Measurements from ENCODE around the gene EGFL8.
A peak's percentile ranks its signal among the peaks of the same experiment; 100 is the strongest.
"Not testable (repeated sequence)": the region's sequence is repeated elsewhere in the genome, so short reads cannot be mapped to it uniquely, and the experiment has no call there.

The EGFL8 gene

DNA sequence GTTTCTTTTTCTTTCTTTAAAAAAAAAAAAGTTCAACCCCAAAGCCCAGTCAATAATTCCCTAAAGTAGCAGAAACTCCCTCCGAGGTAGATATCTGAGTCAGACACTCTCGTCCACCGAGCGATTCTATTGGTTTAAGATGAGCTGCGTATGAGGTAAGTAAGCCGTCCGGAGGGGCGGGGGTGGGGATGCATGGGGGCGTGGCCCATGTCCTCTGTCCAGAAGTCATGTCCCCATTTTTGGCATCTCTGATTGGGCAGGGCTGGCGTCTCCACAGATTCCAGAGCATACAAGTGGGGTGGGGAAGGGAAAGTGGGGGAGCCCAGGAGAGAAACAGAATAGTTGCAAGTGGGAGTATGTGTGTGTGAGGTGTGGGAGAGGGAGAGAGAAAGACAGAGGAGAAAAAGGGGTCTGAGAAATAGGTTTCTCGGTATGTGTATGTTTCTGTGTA lies 21.3 kb downstream of the EGFL8 start:
- DNase-seq, result peak; percentile 51

DNA sequence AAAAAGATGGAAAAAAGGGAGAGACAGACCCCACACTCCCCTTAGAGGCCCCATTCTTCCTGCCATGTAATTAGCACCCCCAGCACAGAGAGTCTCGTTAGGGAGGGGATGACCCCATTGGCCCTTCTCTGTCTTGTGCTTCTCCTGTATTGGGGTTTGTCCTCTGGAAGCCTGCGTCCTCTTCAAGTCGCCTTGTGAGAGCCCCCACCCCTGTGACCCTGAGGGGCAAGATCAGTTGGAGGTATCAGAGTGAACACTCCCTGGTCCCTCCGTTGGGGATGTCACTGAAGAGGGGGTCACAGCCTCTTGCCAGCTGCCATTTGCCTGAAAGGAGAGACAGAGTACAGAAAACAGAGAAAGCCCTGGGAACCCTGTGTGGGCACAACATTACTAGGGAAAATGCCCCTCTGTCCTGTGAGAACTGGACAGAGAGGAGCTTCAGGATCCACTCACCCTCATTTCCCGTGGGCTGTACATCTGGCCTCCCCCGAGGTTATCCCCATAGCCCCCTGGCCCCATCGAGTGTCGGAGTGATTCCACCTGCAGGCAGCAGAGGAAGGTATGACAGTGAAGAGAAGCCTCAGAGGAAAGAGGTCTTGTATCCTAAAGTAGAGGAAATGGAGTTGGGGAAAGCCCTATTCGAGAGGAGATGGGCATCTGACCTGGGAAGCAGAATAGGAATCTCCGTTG lies 21.9 kb downstream of the EGFL8 start:
- DNase-seq, result not testable (repeated sequence)

DNA sequence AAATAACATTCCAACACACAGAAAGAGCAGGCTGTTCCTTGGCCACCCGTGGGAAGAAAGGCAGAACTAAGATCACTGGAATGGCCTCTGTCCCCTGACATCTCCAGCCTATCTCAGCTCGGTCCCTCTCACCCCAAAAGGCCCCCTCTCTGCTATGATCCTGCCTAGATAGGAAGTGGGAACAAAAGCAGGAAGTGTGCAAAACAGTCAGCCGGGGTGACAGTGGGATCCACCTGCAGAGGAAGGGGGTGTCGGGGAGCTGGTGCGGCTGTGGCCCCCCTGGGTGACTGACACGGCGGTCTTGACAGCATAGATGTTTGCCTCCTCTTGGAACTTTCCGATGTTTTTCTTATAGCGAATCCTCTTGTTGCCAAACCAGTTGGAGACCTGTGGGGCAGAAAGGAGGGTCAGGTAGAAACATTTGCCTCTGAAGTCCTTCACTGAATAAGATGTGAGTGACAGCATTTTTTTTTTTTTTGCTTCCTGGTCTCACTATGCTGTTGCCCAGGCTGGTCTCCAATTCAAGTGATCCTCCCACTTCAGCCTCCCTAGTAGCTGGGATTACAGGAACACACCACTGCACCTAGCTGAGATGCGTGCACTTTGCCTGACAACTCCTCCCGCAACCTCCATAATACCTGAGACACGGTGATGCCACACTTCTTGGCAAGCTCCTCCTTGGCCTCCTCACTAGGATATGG lies 22.8 kb downstream of the EGFL8 start:
- no peak for DNase-seq

DNA sequence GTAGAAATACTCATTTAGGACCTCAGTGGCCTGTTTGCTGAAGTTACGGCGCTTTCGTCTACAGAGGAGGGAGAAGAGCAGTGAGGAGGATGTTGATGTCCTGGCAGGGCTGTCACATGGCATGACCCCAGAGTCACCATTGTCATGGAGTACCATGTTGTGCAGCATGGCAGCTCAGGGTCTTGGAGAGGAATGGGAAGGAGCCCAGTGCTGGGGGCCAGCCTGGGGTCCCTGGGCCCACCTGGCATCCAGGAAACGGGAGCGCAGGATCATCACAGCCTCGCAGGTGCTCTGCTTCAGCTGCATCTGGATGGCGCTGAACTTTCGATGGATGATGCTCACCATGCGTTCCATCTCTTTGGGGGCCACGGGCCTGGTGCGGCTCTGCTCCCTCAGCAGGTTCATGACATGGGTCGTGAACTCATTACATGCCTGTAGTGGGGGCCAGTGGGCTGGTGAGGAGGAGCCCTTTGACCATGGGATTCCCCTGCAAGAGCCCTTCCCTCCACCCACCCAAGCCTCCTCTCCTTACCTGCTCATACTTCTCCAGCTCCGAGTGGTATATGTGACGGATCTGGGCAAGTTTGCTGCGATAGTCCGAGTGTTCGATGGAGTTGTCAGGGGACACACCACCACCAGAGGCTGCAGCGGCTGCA lies 23.5 kb downstream of the EGFL8 start:
- not testable (repeated sequence) for DNase-seq

DNA sequence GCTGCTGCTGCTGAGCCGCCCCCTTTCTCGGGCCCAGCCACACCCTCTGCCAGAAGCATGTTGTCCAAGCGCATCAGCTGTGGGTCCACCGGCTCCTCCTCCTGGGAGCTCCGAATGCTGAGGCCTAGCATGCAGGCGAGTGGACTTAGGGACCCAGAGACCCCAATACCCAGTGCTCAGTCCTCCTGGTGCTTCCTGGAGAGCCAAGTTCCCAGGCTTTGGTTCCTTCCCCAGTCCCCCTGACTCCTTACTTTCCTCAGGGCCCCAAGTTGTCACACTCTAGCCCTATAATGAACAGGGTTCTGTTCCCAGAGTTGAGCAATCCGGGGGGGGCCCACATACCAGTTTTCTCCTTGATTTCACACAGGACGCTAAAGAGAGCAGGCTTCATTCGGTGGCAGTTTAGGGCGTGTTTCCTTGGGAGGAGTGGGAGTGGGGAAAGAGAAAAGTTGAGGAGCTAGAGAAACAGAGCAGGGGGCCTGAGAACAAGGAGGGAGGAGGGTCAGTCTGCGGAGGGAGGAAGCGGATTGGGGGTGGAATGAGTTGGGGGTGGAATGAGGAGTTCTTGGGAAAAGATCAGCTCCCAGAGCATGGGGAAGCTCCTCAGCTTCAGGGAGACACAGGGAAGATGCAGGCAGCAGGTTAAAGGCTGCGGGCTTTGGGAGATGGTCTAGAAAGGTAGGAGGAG lies 24.1 kb downstream of the EGFL8 start:
- no peak for DNase-seq

DNA sequence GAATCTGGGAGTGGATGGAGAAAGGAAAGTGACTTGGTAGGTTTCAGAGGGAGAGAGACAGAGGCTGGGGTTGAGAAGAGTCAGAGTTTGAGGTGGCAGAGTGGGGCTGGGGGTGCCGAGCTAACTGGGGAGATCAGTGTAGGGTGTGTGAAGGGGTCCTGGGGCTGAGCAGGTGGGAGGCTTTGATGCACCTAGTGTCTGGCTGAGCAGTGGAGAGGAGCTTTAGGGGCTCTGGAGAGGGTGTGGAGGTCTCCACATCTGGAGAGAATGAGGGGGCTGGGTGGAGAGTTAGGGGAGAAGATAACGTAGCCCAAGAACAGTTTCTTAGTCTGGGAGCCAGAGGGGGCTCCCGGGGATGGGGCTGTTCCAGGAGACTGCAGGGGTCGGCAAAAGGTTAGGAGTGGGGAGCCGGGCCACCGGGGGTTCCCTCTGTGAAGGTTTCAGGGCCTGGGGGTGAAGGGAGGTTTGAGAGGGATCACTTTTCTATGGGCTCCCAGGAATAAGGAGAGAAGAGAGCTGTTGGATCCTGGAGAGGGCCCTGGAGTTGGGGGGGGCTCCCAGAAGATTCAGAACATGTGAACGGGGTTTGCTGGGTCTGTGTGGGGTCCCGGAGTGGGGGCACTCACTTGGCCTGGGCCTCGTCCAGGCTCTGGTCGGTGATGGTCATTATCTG lies 24.8 kb downstream of the EGFL8 start:
- no peak for DNase-seq

DNA sequence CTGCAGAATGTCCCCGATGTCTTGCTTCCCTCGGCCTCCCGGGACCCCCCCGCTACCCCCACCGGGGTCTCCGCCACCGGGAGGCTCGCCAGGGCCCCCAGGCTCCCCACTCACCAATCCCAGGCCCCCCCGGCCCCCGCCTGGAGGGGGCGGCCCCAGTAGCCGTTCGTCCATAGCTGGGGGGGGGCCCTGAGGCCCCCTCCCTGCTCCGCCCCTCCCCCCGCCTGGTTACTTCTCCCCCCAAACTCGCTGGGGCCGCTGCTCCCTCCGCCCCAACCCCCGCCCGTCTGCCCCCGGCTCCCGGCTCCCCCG lies 25.3 kb downstream of the EGFL8 start:
- DNase-seq, result no peak

DNA sequence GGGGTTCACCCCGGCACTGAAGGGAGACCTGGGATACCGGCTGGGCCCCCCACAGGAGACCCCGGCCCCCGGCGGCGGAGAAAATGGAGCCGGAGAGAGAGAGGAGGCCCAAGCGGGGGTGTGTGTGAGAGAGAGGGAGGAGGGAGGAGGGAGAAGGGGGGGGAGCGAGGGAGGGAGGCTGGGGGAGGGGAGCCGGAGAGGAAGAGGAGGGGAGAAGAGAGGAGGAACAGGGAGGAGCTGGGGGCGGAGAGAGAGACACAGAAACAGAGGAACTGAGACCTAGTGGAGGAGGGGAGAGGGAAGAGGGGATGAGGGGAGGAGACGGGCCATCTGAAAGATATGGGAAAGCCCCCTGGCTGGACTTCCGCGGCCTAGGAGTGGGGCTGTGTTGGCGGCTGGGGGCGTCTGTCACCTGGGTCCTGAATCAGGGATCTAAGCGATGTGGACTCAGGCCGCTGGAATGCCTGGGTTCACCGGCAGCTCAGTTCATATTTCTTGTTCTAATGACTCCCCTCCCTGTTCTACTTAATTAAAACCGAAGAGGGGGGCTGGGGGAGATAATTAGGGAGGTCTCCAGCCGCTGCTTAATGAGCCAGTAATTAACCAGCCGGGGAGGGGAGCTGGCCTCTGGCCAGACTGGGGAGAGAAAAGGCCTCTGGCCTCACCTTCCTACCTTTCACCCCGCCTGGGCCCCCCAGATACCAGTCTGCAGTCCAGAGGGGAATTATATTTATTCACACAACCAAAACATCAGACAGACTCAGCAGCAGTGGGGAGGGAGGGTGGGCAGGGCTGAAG lies 25.9 kb downstream of the EGFL8 start, which contains the start of gene PBX2:
Gene PBX2 (minus strand): TSS at position 149 of the 798 bp plus-strand sequence. CDS start 287 bp downstream, outside the sequence.
- peak; percentile 86 for DNase-seq

DNA sequence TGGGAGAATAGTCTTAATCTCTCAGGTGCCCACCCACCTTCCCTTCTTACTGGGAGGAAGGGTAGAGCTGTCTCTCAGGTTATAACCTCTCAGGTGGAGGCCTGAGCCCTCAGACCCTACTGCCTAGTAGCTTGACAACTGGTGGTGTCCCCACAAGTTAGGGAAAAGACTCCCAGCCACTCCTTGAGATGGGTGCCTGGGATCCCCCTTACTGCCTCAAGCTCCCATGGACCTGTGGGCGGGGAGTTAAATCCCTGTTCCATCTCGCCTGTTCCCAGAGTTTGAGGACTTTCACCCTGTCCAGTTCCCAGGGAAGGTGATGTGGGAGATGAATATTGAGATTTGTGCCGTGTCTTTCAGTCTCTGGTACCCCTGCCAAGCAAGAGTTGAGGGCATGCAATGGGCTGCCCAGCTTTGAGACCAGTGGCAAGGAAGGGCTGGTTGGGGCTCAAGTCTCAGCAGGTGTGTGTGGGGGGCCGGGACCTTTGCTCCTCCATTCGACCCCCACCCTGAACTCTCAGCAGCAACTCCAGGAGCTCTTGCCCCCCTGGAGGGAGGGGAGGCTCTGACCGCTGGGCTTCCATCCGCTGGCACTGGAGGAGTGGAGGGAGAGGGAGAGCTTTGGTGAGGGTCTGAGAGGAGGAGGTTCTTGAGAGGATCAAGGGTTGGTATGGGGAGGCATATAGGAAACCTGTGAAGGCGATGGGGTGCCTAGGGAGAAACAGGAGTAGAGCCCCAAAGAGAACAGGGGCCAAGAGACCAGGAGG lies 26.7 kb downstream of the EGFL8 start:
- no peak for DNase-seq

DNA sequence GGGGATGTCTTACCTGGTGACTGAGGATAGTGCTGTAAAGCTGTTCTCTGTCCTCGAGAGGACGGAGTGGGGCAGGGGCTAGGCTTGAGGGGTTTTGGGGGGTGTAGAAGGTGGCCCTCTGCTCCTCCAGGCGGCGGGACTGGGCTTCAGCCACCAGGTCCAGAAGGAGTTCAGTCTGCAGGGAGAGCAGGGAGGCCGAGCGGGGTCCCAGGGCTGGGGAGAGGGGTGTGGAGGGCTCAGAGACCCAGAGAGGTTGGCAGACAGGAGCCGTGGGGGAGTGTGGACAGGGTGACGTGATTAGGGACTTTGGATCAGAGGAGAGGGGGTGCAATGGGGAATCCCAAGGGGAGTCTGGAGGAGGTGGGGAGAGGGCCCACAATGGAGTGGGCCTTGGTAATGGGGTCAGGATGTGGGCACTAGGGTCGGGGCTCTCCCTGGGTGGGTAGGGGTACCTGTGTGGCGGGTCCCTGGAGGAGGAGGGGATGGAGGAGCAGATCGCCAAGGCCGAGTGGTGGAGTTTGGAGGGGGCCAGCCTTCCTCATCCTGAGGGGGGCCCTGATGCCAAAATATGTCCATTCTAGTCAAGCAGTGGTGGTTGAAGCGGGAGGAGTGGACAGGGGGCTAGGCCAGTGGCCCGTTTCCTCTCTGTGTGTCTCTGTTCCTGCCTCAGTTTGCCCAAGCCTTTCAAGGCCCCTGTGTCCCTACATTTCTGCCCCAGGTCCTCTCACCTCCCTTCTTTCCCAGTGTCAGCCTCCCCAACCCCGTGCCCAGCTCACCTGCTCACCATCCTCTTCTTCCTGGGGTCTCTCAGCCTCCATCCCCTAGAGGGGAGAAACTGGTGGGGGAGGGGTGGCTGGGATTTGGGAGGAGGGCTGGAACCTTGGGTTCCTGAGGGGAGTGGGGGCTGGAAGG lies 27.6 kb downstream of the EGFL8 start:
- no peak for DNase-seq

DNA sequence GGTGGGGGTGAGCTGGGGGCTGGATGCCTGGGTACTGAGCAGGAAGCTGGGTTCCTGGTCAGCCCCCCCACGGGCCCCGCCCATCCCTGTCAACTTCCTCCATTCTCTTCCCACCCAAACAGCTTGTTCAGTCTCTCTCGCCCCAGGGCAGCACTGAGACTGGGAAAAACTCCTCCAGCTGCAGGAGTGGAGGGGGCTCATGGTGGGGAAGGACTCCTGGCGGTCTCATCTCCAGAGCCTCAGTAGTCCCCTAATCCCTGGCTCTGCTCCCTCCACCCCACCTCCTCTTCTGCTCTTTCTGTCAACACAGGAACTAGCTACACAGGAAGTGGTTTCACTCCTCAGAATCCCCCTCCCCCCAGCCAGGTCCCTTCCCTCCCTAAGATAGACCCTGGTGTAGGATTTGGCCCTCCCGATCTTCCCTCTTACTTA lies 28.2 kb downstream of the EGFL8 start, which contains the start of gene GPSM3:
Gene GPSM3 (minus strand): TSS at position 36 of the 432 bp plus-strand sequence. CDS start 130 bp downstream, outside the sequence.
- DNase-seq, result peak; percentile 51

DNA sequence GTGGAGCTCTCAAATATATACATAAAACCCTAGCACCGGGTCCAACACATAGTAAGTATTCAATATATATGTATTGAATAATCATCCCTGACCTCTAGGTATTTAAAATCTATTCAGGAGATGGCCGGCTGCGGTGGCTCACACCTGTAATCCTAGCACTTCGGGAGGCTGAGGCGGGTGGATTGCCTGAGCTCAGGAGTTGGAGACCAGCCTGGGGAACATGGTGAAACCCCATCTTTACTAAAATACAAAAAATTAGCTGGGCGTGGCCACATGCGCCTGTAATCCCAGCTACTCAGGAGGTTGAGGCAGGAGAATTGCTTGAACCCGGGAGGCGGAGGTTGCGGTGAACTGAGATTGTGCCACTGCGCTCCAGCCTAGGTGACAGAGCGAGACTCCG lies 28.7 kb downstream of the EGFL8 start:
- DNase-seq, result not testable (repeated sequence)

DNA sequence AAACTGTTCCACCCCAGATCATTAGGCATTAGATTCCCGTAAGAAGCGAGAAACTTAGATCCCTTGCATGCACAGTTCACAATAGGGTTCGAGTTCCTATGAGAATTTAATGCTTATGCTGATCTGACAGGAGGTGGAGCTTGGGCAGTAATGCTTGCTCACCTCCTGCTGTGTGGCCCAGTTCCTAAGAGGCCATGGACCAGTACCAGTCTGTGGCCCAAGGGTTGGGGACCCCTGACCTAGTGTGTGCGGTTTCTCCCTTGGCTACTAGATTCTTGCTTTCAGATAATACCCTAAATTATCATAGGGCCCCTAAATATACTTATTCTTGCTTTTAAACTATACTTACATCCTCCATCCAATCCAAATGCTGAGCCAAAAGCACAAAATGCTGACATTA lies 30.0 kb downstream of the EGFL8 start:
- DNase-seq, result no peak

DNA sequence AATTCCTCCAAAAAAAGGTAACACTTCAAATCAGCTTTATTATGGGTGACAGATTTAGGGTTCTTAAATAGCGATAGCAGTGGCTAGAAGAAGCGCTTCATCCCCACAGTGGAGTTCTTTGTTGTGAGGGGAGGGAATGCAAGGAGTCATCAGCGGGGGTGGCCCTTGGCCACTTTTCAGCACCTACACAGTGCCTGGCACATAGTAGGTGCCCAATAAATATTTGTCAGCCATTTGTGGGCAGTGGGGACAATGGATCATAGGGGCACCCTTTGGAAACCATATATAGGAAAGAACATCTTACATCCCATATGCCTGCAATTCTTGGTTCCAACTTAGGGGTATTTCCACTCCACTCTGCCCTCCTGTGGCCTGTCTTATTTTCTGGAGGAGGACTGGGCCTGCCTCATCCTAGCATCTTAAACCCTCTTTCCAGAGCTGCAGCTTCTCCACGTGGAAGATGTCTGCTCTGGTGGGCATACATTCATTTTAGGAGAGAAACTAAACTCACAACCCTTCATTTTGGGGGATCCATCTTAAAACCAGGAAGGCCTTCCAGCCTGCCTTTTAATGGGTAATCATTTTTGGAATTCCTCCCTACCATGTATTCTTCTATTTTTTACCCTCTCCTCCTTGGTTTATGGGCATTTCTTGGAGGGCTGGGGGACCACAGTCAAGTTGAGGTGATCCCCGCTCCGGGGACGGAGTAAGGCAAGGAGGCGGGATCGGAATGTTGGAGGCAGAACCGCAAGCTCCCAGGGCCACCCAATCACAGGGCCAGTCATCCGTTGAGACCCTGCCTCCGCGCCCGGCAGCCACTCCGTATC lies 30.6 kb downstream of the EGFL8 start:
- DNase-seq, result no peak

DNA sequence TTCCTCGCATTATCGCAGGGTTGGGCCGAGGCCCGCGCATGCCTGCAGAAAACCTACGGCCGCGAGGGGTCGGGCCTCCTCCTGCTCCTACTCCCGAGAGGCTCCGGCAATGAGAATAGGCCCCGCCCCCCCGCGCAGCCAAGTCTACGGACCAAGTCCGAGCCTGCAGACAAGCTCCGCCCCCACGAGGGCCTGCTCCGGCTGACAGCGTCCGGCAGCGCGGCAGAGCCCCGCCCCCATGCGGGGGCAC lies 31.2 kb downstream of the EGFL8 start:
- peak; percentile 100 for DNase-seq

DNA sequence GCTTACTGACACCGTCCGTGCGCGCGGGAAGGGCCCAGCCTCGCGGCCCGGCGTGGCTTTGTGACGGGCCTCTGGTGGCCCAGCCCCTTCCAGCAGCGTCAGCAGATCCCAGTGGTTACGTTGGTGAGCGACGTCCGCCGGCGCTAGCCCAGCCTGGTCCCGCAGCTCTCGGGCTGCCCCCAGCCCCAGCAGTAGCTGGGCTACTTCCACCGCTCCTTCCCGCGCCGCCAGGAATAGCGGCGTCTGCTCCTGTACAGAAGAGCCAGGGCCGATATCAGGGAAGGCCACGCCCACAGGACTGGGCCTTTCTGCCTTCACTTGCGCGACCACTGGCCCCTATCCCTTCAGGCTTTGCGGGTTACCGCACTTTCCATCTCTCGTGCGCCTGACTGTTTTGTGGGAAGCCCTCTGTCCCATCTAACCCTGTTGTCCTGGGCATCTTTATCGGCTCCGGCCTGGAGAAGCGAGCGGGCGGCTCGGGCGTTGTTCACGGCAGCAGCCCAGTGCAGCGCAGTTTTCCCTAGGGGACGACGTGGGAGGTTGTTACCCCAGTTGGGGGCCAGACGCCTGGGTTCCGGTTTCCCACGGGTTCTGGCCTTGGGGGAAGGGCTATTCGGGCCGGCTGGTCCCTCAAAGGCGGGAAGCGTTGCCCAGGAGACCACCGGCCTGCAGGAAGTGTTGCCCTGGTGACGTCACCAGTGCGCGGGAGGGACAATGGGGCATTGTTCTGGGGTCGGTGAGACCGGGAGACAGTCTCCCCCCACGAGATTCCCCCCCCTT lies 31.7 kb downstream of the EGFL8 start:
- peak; percentile 62 for DNase-seq

DNA sequence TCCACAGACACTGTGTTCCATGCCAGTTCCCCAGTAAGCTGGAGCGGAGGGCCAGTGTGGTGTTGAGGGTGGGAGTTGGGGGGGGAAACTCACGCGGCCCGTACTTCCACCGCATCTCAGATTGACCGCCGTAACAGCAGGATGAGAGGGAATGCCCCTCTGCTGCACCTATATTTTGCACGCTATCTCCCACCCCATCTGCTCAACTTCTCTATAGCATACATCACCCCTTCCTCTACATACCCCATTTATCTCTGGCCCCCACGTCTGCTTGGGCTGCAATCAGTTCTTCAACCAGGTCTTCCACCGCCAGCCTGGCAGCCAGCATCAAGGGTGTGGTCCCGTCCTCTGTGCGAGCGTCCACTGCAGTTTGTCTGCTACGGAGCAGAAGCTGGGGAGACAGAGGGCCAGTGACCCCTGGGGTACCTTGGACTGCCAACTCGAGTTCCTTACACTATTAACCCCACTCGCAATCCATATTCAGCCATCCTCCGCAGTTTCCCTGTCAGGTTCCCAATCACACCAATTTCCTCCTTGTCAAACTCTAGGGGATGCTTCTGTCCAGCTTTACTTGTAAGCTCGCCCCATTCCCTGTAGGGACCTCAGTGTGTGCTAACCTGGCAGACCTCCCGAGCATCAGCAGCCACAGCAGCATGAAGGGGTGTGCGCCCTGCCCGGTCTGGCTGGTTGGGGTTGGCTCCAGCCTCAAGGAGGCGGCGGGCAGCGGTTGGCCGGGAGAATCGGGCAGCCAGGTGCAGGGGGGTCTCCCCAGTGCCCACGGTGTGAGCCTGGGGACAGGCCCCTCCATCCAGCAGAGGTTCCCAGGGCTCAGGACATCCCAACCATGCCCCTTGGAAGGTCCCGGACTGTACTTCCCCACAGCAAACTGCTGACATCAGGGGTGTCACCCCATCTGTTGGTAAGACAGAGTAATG lies 32.6 kb downstream of the EGFL8 start:
- DNase-seq, result no peak

Data from stimulated activated CD4-positive, alpha-beta T cell treated with anti-CD3 and anti-CD28 coated beads, Interleukin-12 subunit alpha, Interleukin-12 subunit beta, amount 100 ng/mL, for 4 hours (primary cell).